D721Med (cell line): ENCODE measurements around the gene GSC.

Source experiments
- DNase-seq: peaks from one replicate; pipeline ENCODE4 v3.0.0; 2011; ENCODE audit warnings: low spot score; ENCODE audit not compliant: insufficient read length
- FAIRE-seq: peaks from 2 replicates; lab custom pipeline; 2011; peaks lifted over from hg19 to GRCh38; lab: Jason Lieb, UNC
- CTCF ChIP-seq: IDR thresholded peaks from 2 replicates; pipeline ENCODE4 v1.5.1; 2012; ENCODE audit warnings: mild to moderate bottlenecking, control low read depth; ENCODE audit not compliant: insufficient read depth; ENCODE audit errors: missing control alignments

The GSC gene

DNA sequence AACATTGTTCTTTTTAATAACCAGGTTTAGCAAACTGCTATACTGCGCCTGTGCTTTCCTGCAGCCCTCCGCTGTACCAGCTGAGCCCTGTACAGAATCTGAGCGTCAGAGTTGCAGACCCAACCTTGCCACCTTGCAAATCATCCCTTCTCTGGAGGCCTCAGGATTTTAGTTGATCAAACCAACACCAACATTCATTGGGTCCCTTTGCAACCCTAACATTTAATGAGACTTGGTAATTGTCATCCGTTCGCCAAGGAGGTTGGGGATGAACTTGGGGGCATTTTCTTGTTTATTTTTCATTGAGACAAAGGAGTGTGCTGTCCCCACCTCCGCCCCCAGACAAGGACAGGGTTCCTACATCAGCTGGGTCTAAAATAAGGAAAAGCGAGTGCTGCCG is 2.6 kb upstream of the GSC start:
- FAIRE-seq: no peak
- DNase-seq: no peak
- TF ChIP-seq CTCF: no peak

GRCh38 chr14:94771906-94772490 is 2.1 kb upstream of the GSC start:
- TF ChIP-seq CTCF: no peak
- FAIRE-seq (no peak), DNase-seq (no peak)

GRCh38 chr14:94771158-94771905 is 1.4 kb upstream of the GSC start:
- FAIRE-seq (no peak), DNase-seq (no peak)
- no peak for TF ChIP-seq CTCF

GRCh38 chr14:94770815-94771157 is 873 bp upstream of the GSC start:
- FAIRE-seq: no peak
- DNase-seq: no peak
- TF ChIP-seq CTCF: no peak

GRCh38 chr14:94770251-94770749 is 387 bp upstream of the GSC start:
- FAIRE-seq (no peak), DNase-seq (peak; percentile 72)
- no peak for TF ChIP-seq CTCF

GRCh38 chr14:94768521-94769390 is 1.2 kb downstream of the GSC start:
- DNase-seq: no peak
- FAIRE-seq: no peak

More at GRCh38 chr14:94768521-94769390, 1.2 kb downstream of the GSC start:
- TF ChIP-seq CTCF: no peak
